Activated effector memory CD4-positive, alpha-beta T cell treated with anti-CD3 and anti-CD28 coated beads, Interleukin-2, amount 50 U/mL, for 16 hours (primary cell): Measurements from ENCODE around the gene GJC2.

Source experiments
- DNase-seq: peaks from one replicate; pipeline ENCODE4 v3.0.0-alpha.2; 2020

Gene GJC2

DNA sequence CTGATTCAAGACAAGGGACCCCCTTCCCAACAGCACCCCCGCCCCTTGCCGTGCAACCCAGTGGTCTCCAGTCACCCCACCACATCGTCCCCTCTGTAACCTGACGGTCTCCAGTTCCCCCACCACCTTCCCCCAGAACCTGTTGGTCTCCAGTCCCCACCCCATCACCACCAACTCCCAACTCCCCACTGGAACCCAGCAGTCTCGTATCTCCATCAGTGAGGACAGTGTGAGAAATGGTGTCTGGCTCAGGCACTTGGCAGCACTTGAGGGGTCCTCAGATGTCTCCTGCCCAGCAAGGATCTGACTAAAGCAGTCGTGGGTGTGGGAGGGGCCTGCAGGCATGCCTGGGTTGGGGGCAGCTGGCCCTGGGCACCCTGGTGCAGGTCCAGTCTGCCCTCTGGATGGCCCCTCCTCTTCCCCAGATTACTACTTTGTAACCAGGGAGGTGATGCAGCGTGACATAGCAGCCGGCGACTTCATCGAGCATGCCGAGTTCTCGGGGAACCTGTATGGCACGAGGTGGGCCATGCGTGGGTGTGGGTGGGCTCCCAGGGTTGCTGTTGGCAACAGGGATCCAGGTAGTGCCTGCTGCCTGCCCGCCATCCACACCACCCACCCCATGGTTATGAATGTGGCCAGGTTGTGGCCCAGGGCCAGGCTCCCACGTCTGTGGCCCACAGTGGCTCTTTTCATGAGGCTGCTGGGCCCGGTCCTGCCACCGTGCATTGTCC is 3.1 kb upstream of the GJC2 start:
- DNase-seq: peak; percentile 60

DNA sequence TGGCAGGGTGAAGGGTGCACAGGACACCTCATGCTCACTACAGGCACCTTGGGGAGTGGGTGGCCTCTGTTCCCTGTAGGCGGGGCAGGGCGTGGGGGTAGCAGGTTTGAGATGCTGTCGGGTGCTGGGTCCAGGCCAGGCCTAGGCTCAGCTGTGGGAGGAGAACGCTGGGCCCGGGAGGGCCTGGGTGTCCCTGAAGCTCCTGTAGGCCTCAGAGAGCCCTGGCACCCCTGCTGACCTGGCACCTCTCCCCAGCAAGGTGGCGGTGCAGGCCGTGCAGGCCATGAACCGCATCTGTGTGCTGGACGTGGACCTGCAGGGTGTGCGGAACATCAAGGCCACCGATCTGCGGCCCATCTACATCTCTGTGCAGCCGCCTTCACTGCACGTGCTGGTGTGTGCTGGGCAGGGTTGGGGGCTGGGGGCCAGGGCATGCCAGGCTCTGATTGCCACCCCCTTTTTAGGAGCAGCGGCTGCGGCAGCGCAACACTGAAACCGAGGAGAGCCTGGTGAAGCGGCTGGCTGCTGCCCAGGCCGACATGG is 2.5 kb upstream of the GJC2 start:
- DNase-seq: peak; percentile 60

DNA sequence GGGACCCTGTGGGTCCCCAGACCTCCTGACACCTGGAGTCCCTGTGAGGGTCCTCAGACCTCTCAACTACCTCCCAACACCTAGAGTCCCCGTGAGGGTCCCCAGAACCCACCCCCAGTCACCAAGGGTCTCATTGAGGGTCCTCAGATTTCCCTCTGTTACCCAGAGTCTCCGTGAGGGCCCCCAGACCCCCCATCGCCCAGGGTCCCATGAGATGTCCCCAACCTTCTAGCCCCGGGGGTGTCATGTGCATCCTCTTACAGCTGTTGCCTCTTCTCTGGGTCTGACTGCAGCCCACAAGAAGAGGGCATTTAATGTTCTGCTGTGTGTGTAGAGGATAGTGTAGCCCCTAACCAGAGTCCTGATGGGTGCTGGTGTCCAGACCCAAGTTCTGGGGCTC is 2.0 kb upstream of the GJC2 start:
- DNase-seq: no peak

- peak; percentile 54 for DNase-seq
Observed at GRCh38 chr1:228148196-228148861, 1.4 kb upstream of the GJC2 start.

- no peak for DNase-seq
Observed at GRCh38 chr1:228148935-228149405, 760 bp upstream of the GJC2 start.

- DNase-seq: no peak
Observed at GRCh38 chr1:228150120-228150460, 360 bp downstream of the GJC2 start.

- DNase-seq: peak; percentile 54
Observed at GRCh38 chr1:228150461-228151179, 890 bp downstream of the GJC2 start.

DNA sequence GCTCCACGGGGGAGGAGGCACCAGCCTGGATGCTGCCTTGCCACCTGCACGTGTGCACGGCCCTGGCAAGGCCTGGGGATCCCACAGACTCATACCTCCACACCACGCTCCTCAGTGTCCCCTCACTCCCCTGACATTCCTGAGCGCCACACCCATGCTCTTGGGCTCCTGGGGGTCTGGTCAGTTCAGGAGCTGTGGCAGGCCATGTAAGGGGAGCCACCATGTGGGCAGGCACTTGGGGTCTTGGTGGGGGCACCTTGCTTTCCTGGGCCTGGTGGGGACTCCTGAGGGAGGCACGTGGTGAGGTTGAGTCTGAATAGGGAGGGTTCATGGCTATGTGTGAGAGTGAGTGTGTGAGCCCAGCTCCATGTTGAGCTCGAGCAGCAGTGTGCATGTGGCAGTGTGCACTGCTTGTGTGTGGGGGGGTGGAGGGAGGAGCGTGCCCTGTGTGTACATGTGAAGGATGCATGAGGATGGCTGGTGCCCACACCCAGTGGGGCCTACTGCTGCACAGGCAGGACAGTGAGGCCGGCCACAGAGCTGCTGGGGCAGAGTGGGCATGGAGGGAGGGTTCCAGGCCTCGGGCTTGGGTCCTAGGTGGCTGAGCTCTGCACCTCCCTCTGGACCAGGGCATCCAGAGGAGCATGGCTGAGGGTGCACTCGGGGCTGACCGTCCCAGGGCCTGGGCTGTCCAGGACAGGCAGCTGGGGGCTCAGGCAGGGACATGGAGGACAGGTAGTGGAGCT is 1.6 kb downstream of the GJC2 start:
- peak; percentile 62 for DNase-seq

DNA sequence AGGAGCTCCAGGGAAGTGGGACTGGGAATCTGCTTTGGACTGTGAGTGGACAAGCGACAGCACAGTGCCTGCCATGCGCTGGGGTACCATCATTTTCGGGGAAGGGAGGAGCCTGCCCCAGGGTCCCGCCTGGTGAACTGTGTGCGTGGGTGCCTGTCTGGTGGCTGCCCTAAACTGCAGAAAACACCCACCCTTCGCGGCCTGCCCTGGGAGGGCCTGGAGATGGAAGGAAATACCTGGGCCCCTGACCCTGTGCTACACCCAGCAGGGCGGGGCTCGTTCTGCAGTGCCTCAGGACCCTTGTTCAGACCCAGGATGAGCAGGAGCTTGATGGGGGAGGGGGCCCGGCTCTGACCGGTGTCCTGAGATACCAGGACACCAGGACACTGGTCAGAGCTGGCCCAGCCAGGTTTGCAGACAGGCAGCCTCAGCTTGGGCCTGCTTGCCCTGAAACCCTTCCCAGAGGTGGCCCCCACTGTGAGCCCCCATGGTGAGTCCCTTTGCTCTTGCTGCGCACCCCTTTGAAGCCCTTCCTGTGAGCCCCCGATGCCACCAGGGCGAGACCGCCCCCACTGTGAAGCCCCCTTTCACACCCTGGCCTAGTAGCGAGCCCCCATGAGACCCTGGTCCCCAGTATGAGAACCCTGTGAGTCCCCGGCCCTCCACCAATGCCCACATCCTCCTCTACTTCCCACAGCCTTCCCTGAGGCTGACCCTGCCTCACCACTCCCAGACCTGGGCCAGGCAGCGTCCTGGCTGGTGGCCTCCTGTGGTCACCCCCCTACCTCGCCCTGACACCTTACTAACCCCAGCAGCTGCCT is 2.6 kb downstream of the GJC2 start:
- peak; percentile 61 for DNase-seq

- DNase-seq: no peak
Observed at GRCh38 chr1:228152918-228153258, 3.2 kb downstream of the GJC2 start.

DNA sequence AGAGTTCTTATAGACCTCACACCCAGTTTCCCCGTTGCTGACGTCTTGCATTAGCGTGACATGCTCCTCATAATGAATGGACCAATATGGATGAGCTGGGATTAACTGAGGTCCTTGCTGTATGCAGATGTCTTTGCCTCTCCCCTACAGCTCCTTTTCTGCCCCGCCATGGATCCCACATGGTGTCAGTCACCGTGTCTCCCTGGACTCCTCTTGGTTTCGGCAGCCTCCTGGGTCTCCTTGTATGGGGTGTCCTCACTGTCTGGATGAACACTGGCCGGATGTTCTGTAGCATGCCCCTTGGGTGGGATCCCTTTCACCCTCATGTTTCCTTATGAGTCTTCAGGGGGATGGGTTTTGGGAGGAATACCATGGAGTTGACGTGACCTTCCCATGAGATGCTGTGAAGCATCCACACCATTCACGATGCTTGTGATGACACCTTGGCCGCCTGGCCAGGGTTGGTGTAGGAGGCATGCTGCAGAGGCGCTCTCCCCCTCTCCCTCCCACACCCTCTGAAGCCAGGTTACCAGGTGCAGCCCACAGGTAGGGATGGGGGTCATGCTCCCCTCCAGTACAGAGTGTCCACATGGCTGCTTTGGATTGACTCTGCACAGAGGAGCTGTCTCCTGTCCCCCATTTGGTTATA is 4.4 kb downstream of the GJC2 start:
- no peak for DNase-seq

- DNase-seq: no peak
Observed at GRCh38 chr1:228154670-228155571, 5.2 kb downstream of the GJC2 start.

DNA sequence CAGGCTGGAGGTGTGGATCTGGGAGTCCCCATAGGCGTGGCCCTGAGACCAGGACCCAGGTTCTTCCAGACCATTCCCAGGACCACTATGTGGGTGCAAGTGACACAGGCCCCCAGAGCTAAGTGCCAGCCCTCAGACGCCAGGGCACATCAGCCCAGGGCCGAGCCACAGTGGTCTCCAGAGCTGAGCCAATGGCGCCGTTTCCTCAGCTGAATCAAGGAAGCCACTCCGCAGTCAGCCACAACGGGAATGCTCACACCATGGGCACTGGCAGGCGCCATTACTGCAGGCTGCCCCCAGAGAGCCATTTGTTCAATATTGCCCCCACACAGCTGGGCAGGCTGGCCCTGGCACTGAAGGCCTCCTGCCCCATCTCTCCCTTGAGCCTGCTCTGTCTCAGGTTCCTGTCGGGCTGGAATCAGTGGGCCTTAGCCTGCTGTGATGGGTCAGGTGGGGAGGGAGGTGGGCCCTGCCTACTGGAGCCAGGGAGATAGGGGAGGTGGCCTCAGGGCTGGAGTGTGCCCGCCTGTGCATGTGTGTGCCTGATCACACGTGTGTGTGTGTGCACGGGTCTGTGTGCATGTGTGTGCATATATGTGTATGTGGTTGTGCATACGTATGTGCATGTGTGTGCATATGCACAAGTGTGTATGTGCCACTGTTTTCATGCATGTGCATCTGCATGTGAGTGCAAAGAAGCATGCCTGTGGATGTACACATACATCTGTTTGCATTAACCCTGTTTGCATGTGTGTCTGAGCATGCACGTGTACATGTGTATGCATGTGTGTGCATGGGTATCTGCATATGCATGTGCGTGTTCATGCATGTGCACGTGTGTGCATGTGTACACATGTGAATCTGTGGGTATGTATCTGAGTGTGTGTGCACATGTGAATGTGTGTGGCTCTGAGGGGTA is 6.1 kb downstream of the GJC2 start:
- no peak for DNase-seq

GRCh38 chr1:228156515-228156881 is 6.8 kb downstream of the GJC2 start:
- no peak for DNase-seq

GRCh38 chr1:228156941-228157728 is 7.4 kb downstream of the GJC2 start:
- no peak for DNase-seq

DNA sequence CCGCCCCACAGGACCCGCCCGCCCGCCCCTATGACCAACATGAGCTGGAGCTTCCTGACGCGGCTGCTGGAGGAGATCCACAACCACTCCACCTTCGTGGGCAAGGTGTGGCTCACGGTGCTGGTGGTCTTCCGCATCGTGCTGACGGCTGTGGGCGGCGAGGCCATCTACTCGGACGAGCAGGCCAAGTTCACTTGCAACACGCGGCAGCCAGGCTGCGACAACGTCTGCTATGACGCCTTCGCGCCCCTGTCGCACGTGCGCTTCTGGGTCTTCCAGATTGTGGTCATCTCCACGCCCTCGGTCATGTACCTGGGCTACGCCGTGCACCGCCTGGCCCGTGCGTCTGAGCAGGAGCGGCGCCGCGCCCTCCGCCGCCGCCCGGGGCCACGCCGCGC is 8.0 kb downstream of the GJC2 start:
- DNase-seq: no peak

DNA sequence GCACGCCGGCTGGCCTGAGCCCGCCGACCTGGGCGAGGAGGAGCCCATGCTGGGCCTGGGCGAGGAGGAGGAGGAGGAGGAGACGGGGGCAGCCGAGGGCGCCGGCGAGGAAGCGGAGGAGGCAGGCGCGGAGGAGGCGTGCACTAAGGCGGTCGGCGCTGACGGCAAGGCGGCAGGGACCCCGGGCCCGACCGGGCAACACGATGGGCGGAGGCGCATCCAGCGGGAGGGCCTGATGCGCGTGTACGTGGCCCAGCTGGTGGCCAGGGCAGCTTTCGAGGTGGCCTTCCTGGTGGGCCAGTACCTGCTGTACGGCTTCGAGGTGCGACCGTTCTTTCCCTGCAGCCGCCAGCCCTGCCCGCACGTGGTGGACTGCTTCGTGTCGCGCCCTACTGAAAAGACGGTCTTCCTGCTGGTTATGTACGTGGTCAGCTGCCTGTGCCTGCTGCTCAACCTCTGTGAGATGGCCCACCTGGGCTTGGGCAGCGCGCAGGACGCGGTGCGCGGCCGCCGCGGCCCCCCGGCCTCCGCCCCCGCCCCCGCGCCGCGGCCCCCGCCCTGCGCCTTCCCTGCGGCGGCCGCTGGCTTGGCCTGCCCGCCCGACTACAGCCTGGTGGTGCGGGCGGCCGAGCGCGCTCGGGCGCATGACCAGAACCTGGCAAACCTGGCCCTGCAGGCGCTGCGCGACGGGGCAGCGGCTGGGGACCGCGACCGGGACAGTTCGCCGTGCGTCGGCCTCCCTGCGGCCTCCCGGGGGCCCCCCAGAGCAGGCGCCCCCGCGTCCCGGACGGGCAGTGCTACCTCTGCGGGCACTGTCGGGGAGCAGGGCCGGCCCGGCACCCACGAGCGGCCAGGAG is 8.6 kb downstream of the GJC2 start:
- no peak for DNase-seq
